HL-60 (cell line): ENCODE measurements around the gene CASQ2.

Experiments used
- CTCF ChIP-seq: IDR thresholded peaks from one replicate; pipeline ENCODE4 v1.5.1; 2011; ENCODE audit warnings: low read length, control low read depth, inconsistent platforms; ENCODE audit not compliant: insufficient read depth
- GABPA ChIP-seq: IDR thresholded peaks from 2 replicates; pipeline ENCODE4 v1.6.1; 2012; ENCODE audit warnings: low read depth
- POLR2AphosphoS5 ChIP-seq: IDR thresholded peaks from 2 replicates; pipeline ENCODE4 v1.6.1; 2012; ENCODE audit warnings: low read depth

- TF ChIP-seq GABPA (no peak), CTCF (no peak), POLR2AphosphoS5 (no peak)
Measured at GRCh38 chr1:115660151-115660550, 108.4 kb downstream of the CASQ2 start.
